Measurements from ENCODE around the gene PDE3B. TPM values are rescaled to one million over a fixed set of nuclear protein-coding genes. Genes with fewer than 3 reads are reported as not detected.

PDE3B gene
- polyA plus RNA-seq, 1 of the 3 experiments (the other 2 are of a cell fraction), result 0.26 TPM

DNA sequence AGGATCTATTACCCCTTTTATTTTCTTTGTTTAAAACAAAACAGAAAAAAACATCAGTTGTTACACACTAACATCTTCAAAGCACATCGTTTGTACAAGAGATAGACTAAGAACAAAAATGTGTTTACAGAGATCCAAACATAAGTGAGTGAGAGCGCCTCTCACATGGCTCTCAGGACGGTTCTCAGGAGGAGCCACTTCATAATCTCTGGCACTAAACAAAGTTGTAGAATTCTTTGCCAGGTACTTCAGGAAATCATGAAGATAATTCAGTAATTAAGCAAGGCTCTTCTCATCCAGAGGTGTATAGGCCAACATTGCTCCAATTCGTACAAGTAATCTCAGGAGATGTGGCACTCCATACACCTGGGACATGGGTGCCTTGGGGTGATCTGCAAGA lies 29.8 kb downstream of the PDE3B start (continued):
- TF ChIP-seq, protein P1, sequence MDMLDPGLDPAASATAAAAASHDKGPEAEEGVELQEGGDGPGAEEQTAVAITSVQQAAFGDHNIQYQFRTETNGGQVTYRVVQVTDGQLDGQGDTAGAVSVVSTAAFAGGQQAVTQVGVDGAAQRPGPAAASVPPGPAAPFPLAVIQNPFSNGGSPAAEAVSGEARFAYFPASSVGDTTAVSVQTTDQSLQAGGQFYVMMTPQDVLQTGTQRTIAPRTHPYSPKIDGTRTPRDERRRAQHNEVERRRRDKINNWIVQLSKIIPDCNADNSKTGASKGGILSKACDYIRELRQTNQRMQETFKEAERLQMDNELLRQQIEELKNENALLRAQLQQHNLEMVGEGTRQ (IDR thresholded peaks at IDR 0.05; ENCODE audit: borderline replicate concordance, low read depth, low read length), result no peak
- TF ChIP-seq CHD2 (IDR thresholded peaks at IDR 0.05; ENCODE audit: low read length, partially characterized antibody) (no peak), TEAD4 (IDR thresholded peaks at IDR 0.05; ENCODE audit: borderline replicate concordance, insufficient read depth) (no peak)
- TF ChIP-seq, protein P2, sequence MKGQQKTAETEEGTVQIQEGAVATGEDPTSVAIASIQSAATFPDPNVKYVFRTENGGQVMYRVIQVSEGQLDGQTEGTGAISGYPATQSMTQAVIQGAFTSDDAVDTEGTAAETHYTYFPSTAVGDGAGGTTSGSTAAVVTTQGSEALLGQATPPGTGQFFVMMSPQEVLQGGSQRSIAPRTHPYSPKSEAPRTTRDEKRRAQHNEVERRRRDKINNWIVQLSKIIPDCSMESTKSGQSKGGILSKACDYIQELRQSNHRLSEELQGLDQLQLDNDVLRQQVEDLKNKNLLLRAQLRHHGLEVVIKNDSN (IDR thresholded peaks at IDR 0.05; ENCODE audit: borderline replicate concordance, low read depth), result no peak

DNA sequence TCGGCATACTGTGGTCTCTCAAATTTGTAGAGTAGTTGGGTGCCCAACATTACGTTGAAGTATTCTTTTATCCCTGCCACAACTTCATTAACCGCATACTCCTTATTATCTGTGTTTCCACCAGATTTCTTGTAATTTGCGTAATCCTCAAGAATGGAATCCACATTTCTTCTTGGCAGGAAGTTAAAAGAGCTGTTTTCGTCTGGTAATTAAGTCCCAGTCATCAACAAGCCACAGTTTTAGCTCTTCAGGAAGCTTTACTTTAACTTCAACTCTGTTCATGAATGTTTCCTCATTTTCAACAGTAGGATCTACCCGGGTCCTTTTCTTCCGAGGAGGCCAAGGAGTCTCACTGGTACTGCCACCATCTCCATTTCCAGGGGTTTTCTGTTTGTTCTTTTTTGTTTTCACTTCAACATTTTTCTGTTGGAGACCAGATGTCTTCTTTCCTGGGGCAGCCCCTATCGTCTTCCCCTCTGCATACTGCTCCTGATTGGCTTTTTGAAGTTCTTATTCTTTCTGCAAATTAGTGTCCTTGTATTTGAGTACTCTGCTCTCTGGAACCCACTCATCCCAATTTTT lies 30.3 kb downstream of the PDE3B start:
- H3K27me3 ChIP-seq (ENCODE audit: insufficient read depth), result no peaks in the 10 kb centered on the region
- TF ChIP-seq YY1 (IDR thresholded peaks at IDR 0.05; ENCODE audit: low read depth) (no peak), EP300 (IDR thresholded peaks at IDR 0.05; ENCODE audit: borderline replicate concordance in 1 of 2, low read depth in 1 of 2, low read length in 1 of 2) (no peak), RAD21 (IDR thresholded peaks at IDR 0.05; ENCODE audit: low read length) (no peak), JUND (IDR thresholded peaks at IDR 0.05) (no peak), TAF1 (IDR thresholded peaks at IDR 0.05; ENCODE audit: borderline replicate concordance, low read depth, low read length) (no peak), MXI1 (IDR thresholded peaks at IDR 0.05; ENCODE audit: low read depth, low read length) (no peak), FOSL2 (IDR thresholded peaks at IDR 0.05; ENCODE audit: borderline replicate concordance, low read depth) (no peak), SMC3 (IDR thresholded peaks at IDR 0.05; ENCODE audit: low read depth, low read length) (no peak), FOXJ3 (CRISPR knock-in tag; IDR thresholded peaks at IDR 0.05) (no peak), SIN3A (IDR thresholded peaks at IDR 0.05; ENCODE audit: borderline replicate concordance, low read depth, low read length) (no peak), NFIC (IDR thresholded peaks at IDR 0.05; ENCODE audit: borderline replicate concordance) (no peak)
- TF ChIP-seq, protein P3, sequence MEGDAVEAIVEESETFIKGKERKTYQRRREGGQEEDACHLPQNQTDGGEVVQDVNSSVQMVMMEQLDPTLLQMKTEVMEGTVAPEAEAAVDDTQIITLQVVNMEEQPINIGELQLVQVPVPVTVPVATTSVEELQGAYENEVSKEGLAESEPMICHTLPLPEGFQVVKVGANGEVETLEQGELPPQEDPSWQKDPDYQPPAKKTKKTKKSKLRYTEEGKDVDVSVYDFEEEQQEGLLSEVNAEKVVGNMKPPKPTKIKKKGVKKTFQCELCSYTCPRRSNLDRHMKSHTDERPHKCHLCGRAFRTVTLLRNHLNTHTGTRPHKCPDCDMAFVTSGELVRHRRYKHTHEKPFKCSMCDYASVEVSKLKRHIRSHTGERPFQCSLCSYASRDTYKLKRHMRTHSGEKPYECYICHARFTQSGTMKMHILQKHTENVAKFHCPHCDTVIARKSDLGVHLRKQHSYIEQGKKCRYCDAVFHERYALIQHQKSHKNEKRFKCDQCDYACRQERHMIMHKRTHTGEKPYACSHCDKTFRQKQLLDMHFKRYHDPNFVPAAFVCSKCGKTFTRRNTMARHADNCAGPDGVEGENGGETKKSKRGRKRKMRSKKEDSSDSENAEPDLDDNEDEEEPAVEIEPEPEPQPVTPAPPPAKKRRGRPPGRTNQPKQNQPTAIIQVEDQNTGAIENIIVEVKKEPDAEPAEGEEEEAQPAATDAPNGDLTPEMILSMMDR (IDR thresholded peaks at IDR 0.05), result no peak
- TF ChIP-seq, protein P4, sequence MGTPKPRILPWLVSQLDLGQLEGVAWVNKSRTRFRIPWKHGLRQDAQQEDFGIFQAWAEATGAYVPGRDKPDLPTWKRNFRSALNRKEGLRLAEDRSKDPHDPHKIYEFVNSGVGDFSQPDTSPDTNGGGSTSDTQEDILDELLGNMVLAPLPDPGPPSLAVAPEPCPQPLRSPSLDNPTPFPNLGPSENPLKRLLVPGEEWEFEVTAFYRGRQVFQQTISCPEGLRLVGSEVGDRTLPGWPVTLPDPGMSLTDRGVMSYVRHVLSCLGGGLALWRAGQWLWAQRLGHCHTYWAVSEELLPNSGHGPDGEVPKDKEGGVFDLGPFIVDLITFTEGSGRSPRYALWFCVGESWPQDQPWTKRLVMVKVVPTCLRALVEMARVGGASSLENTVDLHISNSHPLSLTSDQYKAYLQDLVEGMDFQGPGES (IDR thresholded peaks at IDR 0.05; ENCODE audit: low read depth, low read length), result no peak
- TF ChIP-seq, protein P1 (IDR thresholded peaks at IDR 0.05; ENCODE audit: borderline replicate concordance, low read depth, low read length), result no peak
- H3K4me3 ChIP-seq (ENCODE audit: low read depth in 2 of 2, low read length in 1 of 2), result no peak overlapping the region
- H3K9ac ChIP-seq, result no peak overlapping the region
- peaks cover 0 to 10% of the 10 kb centered on the region in 2 experiments; a peak in 2 of 4 replicates for H3K4me1 ChIP-seq (ENCODE audit: control insufficient read depth in 1 of 2, insufficient read depth in 2 of 2, low read depth in 1 of 2, low read length in 1 of 2)
- no peak overlapping the region for H3K27ac ChIP-seq (ENCODE audit: low read depth in 2 of 2, low read length in 1 of 2)
- no peaks in the 10 kb centered on the region for H3K9me2 ChIP-seq
- WGBS (ENCODE audit: low lambda C conversion rate), result 77% methylated on average over 8 of the region's 8 CpGs
- H3K36me3 ChIP-seq (replicated peaks in 1 of 2; ENCODE audit: control insufficient read depth in 1 of 2, insufficient read depth in 2 of 2, low read length in 1 of 2), result no peaks in the 10 kb centered on the region
- no peaks in the 10 kb centered on the region for H4K20me1 ChIP-seq (ENCODE audit: insufficient read depth)
- no peak overlapping the region for H3K4me2 ChIP-seq
- ChIA-PET POLR2A (no interaction called here), CTCF (no interaction called here)
- H2AFZ ChIP-seq (ENCODE audit: low read depth), result no peak overlapping the region
- DNase-seq, result no peak
- no peaks in the 10 kb centered on the region for H3K9me3 ChIP-seq
- H3F3A ChIP-seq (replicated peaks; ENCODE audit: insufficient read depth), result no peaks in the 10 kb centered on the region
- H3K79me2 ChIP-seq (ENCODE audit: insufficient read depth), result no peaks in the 10 kb centered on the region

Data from SK-N-SH (cell line).